K562 (cell line): ENCODE data around the gene BMAL2. TPM values are rescaled to one million over a fixed set of nuclear protein-coding genes. Genes with fewer than 3 reads are reported as not detected.

Source experiments
- ATAC-seq: fragments of 200-7000 bp; cut with Tn5 transposase; 3 replicates; pipeline ENCODE4 v1.9.1; 2020; ENCODE audit warnings: moderate library complexity
- BruUV-seq: library from RNA; stranded (reverse); fragments of 400-500 nt; replicated peaks from 2 replicates; lab custom pipeline; 2021; lab: Mats Ljungman, UMichigan
- CTCF ChIA-PET: fragments of 300-600 bp; formaldehyde crosslinking; extraction: SDS; loops from one replicate; lab custom pipeline; 2021; ENCODE audit warnings: low intra/inter-chr PET ratio; lab: Yijun Ruan, JAX
- POLR2A ChIA-PET: fragments of 300-600, 350-650 bp; sonication (Branson Sonifier 250); formaldehyde crosslinking; extraction: SDS; loops from one replicate; lab custom pipeline; 2021; ENCODE audit warnings: antibody characterized with exemption, inconsistent platforms; lab: Yijun Ruan, JAX
- DNase-seq, 4 experiments: peaks; one replicate each; pipeline versions ENCODE4 v3.0.0 to v3.0.0-alpha.2; 2011 to 2018; ENCODE audit warnings: low spot score in 3 of 4, mixed read lengths in 3 of 4; ENCODE audit errors: extremely low read depth in 1 of 4
- FAIRE-seq: peaks from 2 replicates; lab custom pipeline; 2011; peaks lifted over from hg19 to GRCh38; lab: Jason Lieb, UNC
- H2AFZ ChIP-seq: 2 replicates; pipeline ENCODE4 v1.6.0; 2011; ENCODE audit warnings: low read depth, low read length, control low read depth, inconsistent platforms
- H3K27ac ChIP-seq: fragments of 200-600 bp; 3 replicates; pipeline ENCODE4 v1.8.0; 2011; ENCODE audit warnings: low read depth, mild to moderate bottlenecking, control low read depth, inconsistent platforms, low read length, moderate library complexity, mixed read lengths; ENCODE audit errors: extremely low read depth
- H3K27me3 ChIP-seq, 2 experiments: fragments of 300-600 bp in 1 of 2; 2 replicates in 1 of 2; 3 replicates in 1 of 2; pipeline versions ENCODE4 v1.6.0 to v1.8.0; 2011; ENCODE audit warnings: inconsistent platforms in 2 of 2, low read length in 2 of 2, mild to moderate bottlenecking in 1 of 2, mixed read lengths in 1 of 2, moderate library complexity in 1 of 2; ENCODE audit not compliant: control insufficient read depth in 2 of 2, insufficient read depth in 2 of 2
- H3K36me3 ChIP-seq: fragments of 300-600 bp; 3 replicates; pipeline ENCODE4 v1.8.0; 2011; ENCODE audit warnings: mild to moderate bottlenecking, low read length, inconsistent platforms; ENCODE audit not compliant: control insufficient read depth, insufficient read depth
- H3K4me1 ChIP-seq, 2 experiments: fragments of 200-600 bp in 1 of 2; replicated peaks in 1 of 2; 2 replicates in 1 of 2; 3 replicates in 1 of 2; pipeline versions ENCODE4 v1.5.1 to v1.8.0; 2011; ENCODE audit warnings: inconsistent platforms in 2 of 2, low read length in 2 of 2, mild to moderate bottlenecking in 1 of 2, mixed read lengths in 1 of 2, moderate library complexity in 1 of 2; ENCODE audit not compliant: control insufficient read depth in 2 of 2, insufficient read depth in 2 of 2
- H3K4me2 ChIP-seq: 2 replicates; pipeline ENCODE4 v1.6.1; 2011; ENCODE audit warnings: low read length, control low read depth, inconsistent platforms, mixed read lengths; ENCODE audit not compliant: insufficient read depth
- H3K4me3 ChIP-seq: fragments of 200-600 bp; sonication (generic), shearing (Covaris generic); 2 replicates; pipeline ENCODE4 v1.5.1; 2016; ENCODE audit warnings: control low read depth, inconsistent platforms
- H3K79me2 ChIP-seq: fragments of 200-600 bp; 3 replicates; pipeline ENCODE4 v1.8.0; 2011; ENCODE audit warnings: low read length, inconsistent platforms; ENCODE audit not compliant: control insufficient read depth, insufficient read depth
- H3K9ac ChIP-seq, 2 experiments: 2 replicates each; pipeline versions ENCODE4 v1.6.0 to v1.6.1; 2011; ENCODE audit warnings: low read depth in 2 of 2, low read length in 2 of 2, control low read depth in 1 of 2, inconsistent platforms in 1 of 2, mild to moderate bottlenecking in 1 of 2, mixed read lengths in 1 of 2; ENCODE audit not compliant: insufficient read depth in 1 of 2
- H3K9me1 ChIP-seq: one replicate; pipeline ENCODE4 v1.6.0; 2011; ENCODE audit warnings: inconsistent platforms, mild to moderate bottlenecking, low read length, moderate library complexity; ENCODE audit not compliant: control insufficient read depth, insufficient read depth
- H3K9me3 ChIP-seq: replicated peaks from 2 replicates; pipeline ENCODE4 v1.5.1; 2011; ENCODE audit warnings: low read depth, low read length, inconsistent platforms; ENCODE audit not compliant: control insufficient read depth, insufficient read depth
- H4K20me1 ChIP-seq: replicated peaks from 2 replicates; pipeline ENCODE4 v1.6.1; 2011; ENCODE audit warnings: low read length, inconsistent platforms, mixed read lengths; ENCODE audit not compliant: control insufficient read depth, insufficient read depth
- CBX2 ChIP-seq: fragments of 200-600 bp; sonication (generic); IDR thresholded peaks from one replicate; pipeline ENCODE4 v1.6.1; 2012; ENCODE audit warnings: mild to moderate bottlenecking, low read length, inconsistent platforms; ENCODE audit not compliant: insufficient read depth, poor library complexity, severe bottlenecking
- HCFC1 ChIP-seq: IDR thresholded peaks from 2 replicates; pipeline ENCODE4 v1.6.1; 2012; ENCODE audit warnings: low read depth, low read length, improper control_type of control experiment
- RBM17 ChIP-seq: fragments of 200-400 bp; formaldehyde crosslinking; IDR thresholded peaks from 2 replicates; pipeline ENCODE4 v1.6.1; 2017; ENCODE audit warnings: low read depth, mild to moderate bottlenecking, low read length, borderline replicate concordance
- RBM25 ChIP-seq: fragments of 200-400 bp; formaldehyde crosslinking; IDR thresholded peaks from 2 replicates; pipeline ENCODE4 v1.6.1; 2018; ENCODE audit warnings: low read length, low read depth, moderate library complexity; ENCODE audit not compliant: severe bottlenecking
- WGBS: fragments of 100-300 bp; shearing (Covaris generic); methylation state at CpG from one replicate; pipeline ENCODE4 v1.1.6; 2016; ENCODE audit warnings: low coverage, mixed read lengths; ENCODE audit not compliant: insufficient coverage; ENCODE audit errors: missing lambda C conversion rate; 5-methylcytosine and 5-hydroxymethylcytosine counted together
- in situ Hi-C: fragments of 300-500 bp; cut with MboI; formaldehyde crosslinking; loops from 4 replicates; pipeline ENCODE4 v1.15.0; 2018; ENCODE audit warnings: inconsistent platforms, mixed read lengths
- intact Hi-C: fragments of 100-400 bp; cut with micrococcal nuclease; formaldehyde crosslinking; loops from 2 replicates; pipeline ENCODE4 v1.14.2; 2022
- polyA plus RNA-seq, 8 experiments: library from polyadenylated mRNA; depleted of rRNA in 4 of 8; stranded (reverse) in 5 of 8; unstranded in 3 of 8; fragments of >200 nt; fragmentation: Nextera tagmentation in 2 of 8; fragmentation: Illumina TruSeq in 1 of 8; extraction: Ambion mirVana in 2 of 8; extraction: Trizol in 1 of 8; gene quantifications; 2 replicates each; pipeline versions ENCODE4 v1.2.1 to v1.2.3, GENCODE V29; 2011 to 2014; ENCODE audit warnings: inconsistent platforms in 1 of 8, missing spikeins in 1 of 8
- total RNA-seq, 7 experiments: library from RNA; depleted of rRNA in 6 of 7; stranded (reverse); fragments of >200 nt in 6 of 7; fragmentation: Illumina TruSeq in 2 of 7; extraction: Trizol in 2 of 7; gene quantifications; 2 replicates each; pipeline versions ENCODE4 v1.2.1 to v1.2.3, GENCODE V29; 2011 to 2021; ENCODE audit warnings: low replicate concordance in 1 of 7

The BMAL2 gene
- total and polyA plus RNA-seq, 9 of the 15 experiments (the other 6 are each of a cell fraction or from before 2014, with no cell fraction given): 0.01 to 1.1 (median 0.50) TPM

DNA sequence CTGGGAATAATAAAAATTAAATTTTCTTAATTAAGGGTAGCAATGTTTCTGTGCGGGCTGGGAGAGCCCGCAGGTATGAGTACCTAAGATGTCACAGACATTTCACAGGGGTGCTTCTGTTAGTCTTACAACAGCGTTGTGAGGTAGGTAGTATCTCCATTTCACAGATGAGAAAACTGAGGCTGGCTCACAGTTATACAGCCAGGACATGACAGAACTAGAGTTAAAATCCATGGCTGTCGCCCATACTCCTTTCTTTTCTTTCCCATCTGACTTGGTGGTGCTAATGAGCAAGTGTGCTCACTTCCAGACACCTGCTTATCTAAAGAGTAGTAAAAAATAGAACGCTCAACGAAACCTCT is 2.1 kb downstream of the BMAL2 start:
- DNase-seq: no peak
- CTCF ChIA-PET: no interaction called here
- H2AFZ ChIP-seq: no peak overlapping the region
- FAIRE-seq: no peak
- no peaks in the 10 kb centered on the region for H3K36me3 ChIP-seq
- 22% methylated on average over 6 of the region's 6 CpGs for WGBS
- POLR2A ChIA-PET: no interaction called here
- no peak overlapping the region for H3K9ac ChIP-seq
- H3K4me2 ChIP-seq: no peak overlapping the region
- intact Hi-C loops (no loop called here), in situ Hi-C loops (no loop called here)
- H3K4me3 ChIP-seq: no peak overlapping the region
- H3K9me3 ChIP-seq: no peaks in the 10 kb centered on the region
- TF ChIP-seq HCFC1 (no peak), RBM25 (peak; percentile 53)
- no peaks in the 10 kb centered on the region for H3K9me1 ChIP-seq
- H3K27me3 ChIP-seq: peaks cover 25 to 27% of the 10 kb centered on the region in 2 experiments
- BruUV-seq: no TSS peak
- no peaks in the 10 kb centered on the region for H3K79me2 ChIP-seq
- no peak overlapping the region for H3K27ac ChIP-seq
- ATAC-seq: no peak
- peaks cover 11 to 13% of the 10 kb centered on the region in 2 experiments; a peak in 3 of 5 replicates for H3K4me1 ChIP-seq
- H4K20me1 ChIP-seq: no peaks in the 10 kb centered on the region

DNA sequence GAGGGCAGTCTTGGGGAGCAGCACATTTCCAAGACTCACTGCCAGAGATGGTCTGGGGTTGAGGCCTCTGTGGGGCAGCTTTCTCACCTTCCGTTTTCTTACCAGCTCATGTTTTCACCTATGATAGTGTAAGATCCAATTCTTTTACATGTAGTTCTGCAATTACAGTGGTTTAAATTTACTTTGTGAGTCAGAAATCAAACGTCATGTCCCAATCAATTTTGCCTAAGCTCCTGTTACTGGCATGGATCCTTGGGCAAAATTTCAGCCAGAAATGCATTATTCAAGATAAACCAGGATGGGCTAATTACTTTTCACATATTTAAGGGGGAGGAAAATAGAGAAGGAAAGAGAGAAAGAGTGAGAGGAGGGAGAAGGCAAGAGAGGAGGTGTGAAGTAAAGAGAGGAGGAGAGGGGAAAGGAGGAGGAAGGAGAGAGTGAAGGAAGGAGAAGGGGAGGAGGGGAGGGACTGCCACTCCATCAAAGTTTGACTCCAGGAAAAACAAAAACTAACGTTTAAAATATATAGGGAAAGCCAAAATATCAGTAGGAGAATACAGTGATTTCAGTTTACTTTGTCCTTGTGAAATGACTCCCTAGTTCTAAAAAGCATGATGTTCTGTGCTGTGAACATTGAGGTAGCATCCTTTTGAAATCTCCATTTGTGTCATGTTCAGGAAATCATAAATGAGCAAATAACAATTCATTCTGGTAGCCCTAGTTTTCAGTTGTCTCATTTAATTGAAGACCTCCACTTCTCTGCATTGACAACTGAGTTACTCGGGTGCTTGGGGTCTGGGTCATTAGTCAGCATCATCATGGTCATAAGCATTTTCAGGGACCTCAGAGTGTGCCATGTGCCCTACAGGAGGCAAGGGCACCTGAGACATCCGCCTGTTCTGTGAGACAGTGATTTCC is 3.0 kb downstream of the BMAL2 start:
- no peaks in the 10 kb centered on the region for H4K20me1 ChIP-seq
- ATAC-seq: no peak
- H3K4me1 ChIP-seq: peaks cover 11 to 13% of the 10 kb centered on the region in 2 experiments; a peak in 3 of 5 replicates
- H3K79me2 ChIP-seq: no peaks in the 10 kb centered on the region
- no peaks in the 10 kb centered on the region for H3K9me1 ChIP-seq
- H2AFZ ChIP-seq: no peak overlapping the region
- WGBS: 0% methylated on average over 5 of the region's 5 CpGs
- CTCF ChIA-PET: no interaction called here
- peak; percentile 20 for TF ChIP-seq CBX2
- TF ChIP-seq RBM17: no peak
- peaks cover 25 to 27% of the 10 kb centered on the region in 2 experiments for H3K27me3 ChIP-seq
- H3K4me3 ChIP-seq: no peak overlapping the region
- H3K27ac ChIP-seq: no peak overlapping the region
- H3K4me2 ChIP-seq: no peak overlapping the region
- H3K36me3 ChIP-seq: no peaks in the 10 kb centered on the region
- no peak overlapping the region for H3K9ac ChIP-seq
- FAIRE-seq: no peak
- intact Hi-C loops (no loop called here), in situ Hi-C loops (no loop called here)
- POLR2A ChIA-PET: no interaction called here
- H3K9me3 ChIP-seq: no peaks in the 10 kb centered on the region
- no peak for DNase-seq
- no TSS peak for BruUV-seq
